Measurements from ENCODE around the gene GCC2. TPM values are rescaled to one million over a fixed set of nuclear protein-coding genes. Genes with fewer than 3 reads are reported as not detected.
A peak's percentile ranks its signal among the peaks of the same experiment; 100 is the strongest.

Gene GCC2
- total and polyA plus RNA-seq, 2 of the 13 experiments (the other 11 are each of a cell fraction or from before 2014, with no cell fraction given): 17.6 to 22.5 TPM

DNA sequence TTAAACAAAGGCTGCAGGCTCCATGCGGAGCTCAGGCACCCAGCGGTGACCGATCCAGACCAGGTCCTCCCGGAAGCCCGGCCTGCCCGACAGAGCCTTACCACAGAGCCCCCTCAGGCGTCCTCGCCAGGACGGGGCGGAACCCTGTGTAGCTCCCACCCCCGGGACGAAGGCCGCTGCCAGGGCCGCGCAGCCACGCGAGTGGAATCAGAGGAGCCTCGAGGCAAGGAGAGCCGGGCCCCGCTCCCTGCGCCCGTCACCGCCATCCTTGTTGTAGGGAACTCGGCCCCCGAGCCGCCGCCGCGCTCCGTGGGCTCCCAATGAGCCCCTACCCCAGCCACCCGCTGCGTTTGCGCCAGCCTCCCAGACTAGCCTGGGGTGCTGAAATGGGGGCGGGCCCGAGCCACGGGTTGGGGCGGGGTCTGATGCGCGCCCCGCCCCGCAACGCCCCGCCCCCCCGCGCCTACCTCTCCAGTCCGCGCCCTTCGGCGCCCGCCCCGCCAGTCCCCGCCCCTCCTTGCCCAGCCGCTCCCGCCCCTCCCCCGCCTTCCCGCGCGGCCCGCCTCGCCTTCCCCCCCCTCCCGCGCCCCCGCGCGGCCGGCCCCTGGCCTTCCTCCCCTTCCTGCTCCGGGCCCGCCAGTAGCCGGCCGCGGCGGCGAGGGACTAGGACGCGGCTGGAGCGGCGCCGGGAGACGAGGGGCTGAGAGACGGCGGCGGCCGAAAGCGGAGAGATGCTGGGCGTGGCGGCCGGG lies 85.0 kb downstream of the GCC2 start, which contains the start of gene LIMS1 (continued):
- TF ChIP-seq SUZ12 (IDR thresholded peaks at IDR 0.05; ENCODE audit: low read depth, low read length) (0 out of 2 replicates have a peak, but pooled peaks have one; percentile 2), ZNF883 (CRISPR knock-in tag; IDR thresholded peaks at IDR 0.05; ENCODE audit: not compliant biosample characterization) (peak; percentile 98), ZNF572 (CRISPR knock-in tag; IDR thresholded peaks at IDR 0.05) (0 out of 2 replicates have a peak, but pooled peaks have one; percentile 67), CCDC6 (CRISPR knock-in tag; IDR thresholded peaks at IDR 0.05) (peak; percentile 74), NFKB2 (CRISPR knock-in tag; IDR thresholded peaks at IDR 0.05; ENCODE audit: borderline replicate concordance) (peak; percentile 89; the same call in 1 of the 2 replicates), ZNF451 (CRISPR knock-in tag; IDR thresholded peaks at IDR 0.05) (peak; percentile 88), ZNF282 (IDR thresholded peaks at IDR 0.05; ENCODE audit: partially characterized antibody) (no peak), PITX1 (CRISPR knock-in tag; IDR thresholded peaks at IDR 0.05) (peak; percentile 80), ATF7-NPFF (CRISPR knock-in tag; IDR thresholded peaks at IDR 0.05; ENCODE audit: low read depth) (peak; percentile 90), POLR2AphosphoS5 (IDR thresholded peaks at IDR 0.05; ENCODE audit: low read depth, low read length) (peak; percentile 96), BCL6 (CRISPR knock-in tag; IDR thresholded peaks at IDR 0.05) (peak; percentile 77), ZNF33B (CRISPR knock-in tag; IDR thresholded peaks at IDR 0.05) (peak; percentile 94; the same call in 1 of the 2 replicates), MYNN (CRISPR knock-in tag; IDR thresholded peaks at IDR 0.05; ENCODE audit: low read depth) (peak; percentile 82; the same call in 1 of the 2 replicates), ZNF768 (CRISPR knock-in tag; IDR thresholded peaks at IDR 0.05) (peak; percentile 78)
- TF ChIP-seq, protein P1, sequence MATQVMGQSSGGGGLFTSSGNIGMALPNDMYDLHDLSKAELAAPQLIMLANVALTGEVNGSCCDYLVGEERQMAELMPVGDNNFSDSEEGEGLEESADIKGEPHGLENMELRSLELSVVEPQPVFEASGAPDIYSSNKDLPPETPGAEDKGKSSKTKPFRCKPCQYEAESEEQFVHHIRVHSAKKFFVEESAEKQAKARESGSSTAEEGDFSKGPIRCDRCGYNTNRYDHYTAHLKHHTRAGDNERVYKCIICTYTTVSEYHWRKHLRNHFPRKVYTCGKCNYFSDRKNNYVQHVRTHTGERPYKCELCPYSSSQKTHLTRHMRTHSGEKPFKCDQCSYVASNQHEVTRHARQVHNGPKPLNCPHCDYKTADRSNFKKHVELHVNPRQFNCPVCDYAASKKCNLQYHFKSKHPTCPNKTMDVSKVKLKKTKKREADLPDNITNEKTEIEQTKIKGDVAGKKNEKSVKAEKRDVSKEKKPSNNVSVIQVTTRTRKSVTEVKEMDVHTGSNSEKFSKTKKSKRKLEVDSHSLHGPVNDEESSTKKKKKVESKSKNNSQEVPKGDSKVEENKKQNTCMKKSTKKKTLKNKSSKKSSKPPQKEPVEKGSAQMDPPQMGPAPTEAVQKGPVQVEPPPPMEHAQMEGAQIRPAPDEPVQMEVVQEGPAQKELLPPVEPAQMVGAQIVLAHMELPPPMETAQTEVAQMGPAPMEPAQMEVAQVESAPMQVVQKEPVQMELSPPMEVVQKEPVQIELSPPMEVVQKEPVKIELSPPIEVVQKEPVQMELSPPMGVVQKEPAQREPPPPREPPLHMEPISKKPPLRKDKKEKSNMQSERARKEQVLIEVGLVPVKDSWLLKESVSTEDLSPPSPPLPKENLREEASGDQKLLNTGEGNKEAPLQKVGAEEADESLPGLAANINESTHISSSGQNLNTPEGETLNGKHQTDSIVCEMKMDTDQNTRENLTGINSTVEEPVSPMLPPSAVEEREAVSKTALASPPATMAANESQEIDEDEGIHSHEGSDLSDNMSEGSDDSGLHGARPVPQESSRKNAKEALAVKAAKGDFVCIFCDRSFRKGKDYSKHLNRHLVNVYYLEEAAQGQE (IDR thresholded peaks at IDR 0.05; ENCODE audit: borderline replicate concordance in 1 of 2, low read depth in 1 of 2, low read length in 2 of 2): peak in 1 of 2 experiments; percentile 72; a peak in 1 of 4 replicates
- TF ChIP-seq, protein P2, sequence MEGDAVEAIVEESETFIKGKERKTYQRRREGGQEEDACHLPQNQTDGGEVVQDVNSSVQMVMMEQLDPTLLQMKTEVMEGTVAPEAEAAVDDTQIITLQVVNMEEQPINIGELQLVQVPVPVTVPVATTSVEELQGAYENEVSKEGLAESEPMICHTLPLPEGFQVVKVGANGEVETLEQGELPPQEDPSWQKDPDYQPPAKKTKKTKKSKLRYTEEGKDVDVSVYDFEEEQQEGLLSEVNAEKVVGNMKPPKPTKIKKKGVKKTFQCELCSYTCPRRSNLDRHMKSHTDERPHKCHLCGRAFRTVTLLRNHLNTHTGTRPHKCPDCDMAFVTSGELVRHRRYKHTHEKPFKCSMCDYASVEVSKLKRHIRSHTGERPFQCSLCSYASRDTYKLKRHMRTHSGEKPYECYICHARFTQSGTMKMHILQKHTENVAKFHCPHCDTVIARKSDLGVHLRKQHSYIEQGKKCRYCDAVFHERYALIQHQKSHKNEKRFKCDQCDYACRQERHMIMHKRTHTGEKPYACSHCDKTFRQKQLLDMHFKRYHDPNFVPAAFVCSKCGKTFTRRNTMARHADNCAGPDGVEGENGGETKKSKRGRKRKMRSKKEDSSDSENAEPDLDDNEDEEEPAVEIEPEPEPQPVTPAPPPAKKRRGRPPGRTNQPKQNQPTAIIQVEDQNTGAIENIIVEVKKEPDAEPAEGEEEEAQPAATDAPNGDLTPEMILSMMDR (CRISPR knock-in tag; IDR thresholded peaks at IDR 0.05): no peak; the same call in 1 of the 2 replicates
- TF ChIP-seq, protein P3, sequence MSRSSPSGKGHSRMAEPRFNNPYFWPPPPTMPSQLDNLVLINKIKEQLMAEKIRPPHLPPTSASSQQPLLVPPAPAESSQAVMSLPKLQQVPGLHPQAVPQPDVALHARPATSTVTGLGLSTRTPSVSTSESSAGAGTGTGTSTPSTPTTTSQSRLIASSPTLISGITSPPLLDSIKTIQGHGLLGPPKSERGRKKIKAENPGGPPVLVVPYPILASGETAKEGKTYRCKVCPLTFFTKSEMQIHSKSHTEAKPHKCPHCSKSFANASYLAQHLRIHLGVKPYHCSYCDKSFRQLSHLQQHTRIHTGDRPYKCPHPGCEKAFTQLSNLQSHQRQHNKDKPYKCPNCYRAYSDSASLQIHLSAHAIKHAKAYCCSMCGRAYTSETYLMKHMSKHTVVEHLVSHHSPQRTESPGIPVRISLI (CRISPR knock-in tag; IDR thresholded peaks at IDR 0.05; ENCODE audit: borderline replicate concordance): peak; percentile 32; the same call in 1 of the 2 replicates
- TF ChIP-seq, protein P4, sequence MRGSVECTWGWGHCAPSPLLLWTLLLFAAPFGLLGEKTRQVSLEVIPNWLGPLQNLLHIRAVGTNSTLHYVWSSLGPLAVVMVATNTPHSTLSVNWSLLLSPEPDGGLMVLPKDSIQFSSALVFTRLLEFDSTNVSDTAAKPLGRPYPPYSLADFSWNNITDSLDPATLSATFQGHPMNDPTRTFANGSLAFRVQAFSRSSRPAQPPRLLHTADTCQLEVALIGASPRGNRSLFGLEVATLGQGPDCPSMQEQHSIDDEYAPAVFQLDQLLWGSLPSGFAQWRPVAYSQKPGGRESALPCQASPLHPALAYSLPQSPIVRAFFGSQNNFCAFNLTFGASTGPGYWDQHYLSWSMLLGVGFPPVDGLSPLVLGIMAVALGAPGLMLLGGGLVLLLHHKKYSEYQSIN (CRISPR knock-in tag; IDR thresholded peaks at IDR 0.05; ENCODE audit: borderline replicate concordance): no peak
- TF ChIP-seq, protein P5, sequence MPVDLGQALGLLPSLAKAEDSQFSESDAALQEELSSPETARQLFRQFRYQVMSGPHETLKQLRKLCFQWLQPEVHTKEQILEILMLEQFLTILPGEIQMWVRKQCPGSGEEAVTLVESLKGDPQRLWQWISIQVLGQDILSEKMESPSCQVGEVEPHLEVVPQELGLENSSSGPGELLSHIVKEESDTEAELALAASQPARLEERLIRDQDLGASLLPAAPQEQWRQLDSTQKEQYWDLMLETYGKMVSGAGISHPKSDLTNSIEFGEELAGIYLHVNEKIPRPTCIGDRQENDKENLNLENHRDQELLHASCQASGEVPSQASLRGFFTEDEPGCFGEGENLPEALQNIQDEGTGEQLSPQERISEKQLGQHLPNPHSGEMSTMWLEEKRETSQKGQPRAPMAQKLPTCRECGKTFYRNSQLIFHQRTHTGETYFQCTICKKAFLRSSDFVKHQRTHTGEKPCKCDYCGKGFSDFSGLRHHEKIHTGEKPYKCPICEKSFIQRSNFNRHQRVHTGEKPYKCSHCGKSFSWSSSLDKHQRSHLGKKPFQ (CRISPR knock-in tag; IDR thresholded peaks at IDR 0.05; ENCODE audit: insufficient replicate concordance): peak; percentile 51
